Endothelial cell (in vitro differentiated cells): ENCODE results near the gene SCYL3. TPM values are rescaled to one million over a fixed set of nuclear protein-coding genes. Genes with fewer than 3 reads are reported as not detected.

ENCODE experiments used
- DNase-seq: peaks from one replicate; pipeline ENCODE4 v3.0.0; 2021; ENCODE audit warnings: low spot score
- H3K27ac Mint-ChIP-seq: one replicate; pipeline ENCODE4 v1.8.0; 2021; ENCODE audit warnings: mixed read lengths, inconsistent platforms; ENCODE audit not compliant: unreplicated experiment
- H3K27me3 Mint-ChIP-seq: one replicate; pipeline ENCODE4 v1.8.0; 2021; ENCODE audit warnings: mild to moderate bottlenecking, moderate library complexity, mixed read lengths, inconsistent platforms; ENCODE audit not compliant: unreplicated experiment
- H3K36me3 Mint-ChIP-seq: one replicate; pipeline ENCODE4 v1.8.0; 2021; ENCODE audit warnings: mild to moderate bottlenecking, low read depth, mixed read lengths, inconsistent platforms; ENCODE audit not compliant: unreplicated experiment
- H3K4me1 Mint-ChIP-seq: one replicate; pipeline ENCODE4 v1.8.0; 2021; ENCODE audit warnings: mild to moderate bottlenecking, mixed read lengths, inconsistent platforms; ENCODE audit not compliant: unreplicated experiment
- H3K4me3 Mint-ChIP-seq: one replicate; pipeline ENCODE4 v1.8.0; 2021; ENCODE audit warnings: mild to moderate bottlenecking, mixed read lengths, inconsistent platforms; ENCODE audit not compliant: unreplicated experiment
- H3K9me3 Mint-ChIP-seq: one replicate; pipeline ENCODE4 v1.8.0; 2021; ENCODE audit warnings: mixed read lengths, inconsistent platforms; ENCODE audit not compliant: unreplicated experiment
- total RNA-seq: library from RNA; stranded (reverse); fragmentation: NEBNext Ultra II Directional; extraction: Animal tissue kit (Norgen Biotek cat#: 25700); gene quantifications from one replicate; pipeline ENCODE4 v1.2.1, GENCODE V29; 2021; ENCODE audit not compliant: unreplicated experiment
- TF ChIP-seq, protein P1 (sequence below): fragments of 200-600 bp; sonication (generic); IDR thresholded peaks from one replicate; pipeline ENCODE4 v1.5.0; 2021; ENCODE audit warnings: antibody characterized with exemption; ENCODE audit not compliant: unreplicated experiment

SCYL3 gene
- total RNA-seq, 1 donor from 2014 or later = 19.2 TPM

DNA sequence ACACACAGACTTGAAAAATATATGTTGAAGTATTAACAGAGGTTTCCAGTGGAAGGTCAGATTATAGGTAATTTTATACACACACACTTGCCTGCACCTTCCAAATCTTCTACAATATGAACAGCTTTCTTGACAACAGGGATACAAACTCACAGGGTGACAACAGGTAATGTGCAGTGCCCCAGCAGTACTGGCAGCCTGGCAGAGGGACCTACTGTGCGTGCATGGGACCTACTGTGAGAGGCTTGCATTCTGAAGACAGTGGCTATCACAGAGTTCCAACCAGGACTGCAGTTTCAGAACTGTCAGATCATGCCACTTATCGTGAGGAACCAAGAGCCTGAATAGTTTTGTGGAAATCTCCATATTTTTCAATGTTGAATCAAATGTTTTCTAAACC lies 3.8 kb downstream of the SCYL3 start:
- Mint-ChIP-seq H3K4me1 (peaks cover 35% of the 10 kb centered on the region), H3K4me3 (no peak overlapping the region), H3K36me3 (peaks cover 11% of the 10 kb centered on the region), H3K27ac (no peak overlapping the region), H3K9me3 (no peaks in the 10 kb centered on the region), H3K27me3 (peaks cover 6% of the 10 kb centered on the region)
- TF ChIP-seq, protein P1, sequence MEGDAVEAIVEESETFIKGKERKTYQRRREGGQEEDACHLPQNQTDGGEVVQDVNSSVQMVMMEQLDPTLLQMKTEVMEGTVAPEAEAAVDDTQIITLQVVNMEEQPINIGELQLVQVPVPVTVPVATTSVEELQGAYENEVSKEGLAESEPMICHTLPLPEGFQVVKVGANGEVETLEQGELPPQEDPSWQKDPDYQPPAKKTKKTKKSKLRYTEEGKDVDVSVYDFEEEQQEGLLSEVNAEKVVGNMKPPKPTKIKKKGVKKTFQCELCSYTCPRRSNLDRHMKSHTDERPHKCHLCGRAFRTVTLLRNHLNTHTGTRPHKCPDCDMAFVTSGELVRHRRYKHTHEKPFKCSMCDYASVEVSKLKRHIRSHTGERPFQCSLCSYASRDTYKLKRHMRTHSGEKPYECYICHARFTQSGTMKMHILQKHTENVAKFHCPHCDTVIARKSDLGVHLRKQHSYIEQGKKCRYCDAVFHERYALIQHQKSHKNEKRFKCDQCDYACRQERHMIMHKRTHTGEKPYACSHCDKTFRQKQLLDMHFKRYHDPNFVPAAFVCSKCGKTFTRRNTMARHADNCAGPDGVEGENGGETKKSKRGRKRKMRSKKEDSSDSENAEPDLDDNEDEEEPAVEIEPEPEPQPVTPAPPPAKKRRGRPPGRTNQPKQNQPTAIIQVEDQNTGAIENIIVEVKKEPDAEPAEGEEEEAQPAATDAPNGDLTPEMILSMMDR = no peak
- DNase-seq = no peak

DNA sequence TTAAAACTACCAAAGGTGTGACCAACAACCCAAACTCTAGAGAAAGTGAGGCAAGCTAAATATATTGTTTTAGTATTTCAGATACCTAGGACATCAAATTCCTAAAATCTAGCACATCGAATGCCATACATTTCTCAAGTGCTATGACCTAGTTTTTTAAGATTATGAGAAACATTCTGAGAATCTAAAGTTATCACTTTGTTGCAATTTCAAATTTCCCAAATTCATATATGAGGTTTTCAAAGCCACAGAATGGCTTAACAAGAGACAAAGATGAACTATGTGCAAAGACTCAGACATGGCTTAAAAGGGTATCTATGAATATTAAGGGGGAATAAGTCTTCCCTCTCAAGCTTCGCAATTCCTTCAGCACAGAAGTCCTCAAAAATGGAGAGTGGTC lies 6.8 kb downstream of the SCYL3 start:
- peaks cover 19% of the 10 kb centered on the region for H3K36me3 Mint-ChIP-seq
- TF ChIP-seq, protein P1 = no peak
- H3K4me1 Mint-ChIP-seq = peaks cover 21% of the 10 kb centered on the region
- peaks cover 2% of the 10 kb centered on the region for H3K27me3 Mint-ChIP-seq
- no peak overlapping the region for H3K4me3 Mint-ChIP-seq
- H3K9me3 Mint-ChIP-seq = no peaks in the 10 kb centered on the region
- DNase-seq = no peak
- H3K27ac Mint-ChIP-seq = no peak overlapping the region

DNA sequence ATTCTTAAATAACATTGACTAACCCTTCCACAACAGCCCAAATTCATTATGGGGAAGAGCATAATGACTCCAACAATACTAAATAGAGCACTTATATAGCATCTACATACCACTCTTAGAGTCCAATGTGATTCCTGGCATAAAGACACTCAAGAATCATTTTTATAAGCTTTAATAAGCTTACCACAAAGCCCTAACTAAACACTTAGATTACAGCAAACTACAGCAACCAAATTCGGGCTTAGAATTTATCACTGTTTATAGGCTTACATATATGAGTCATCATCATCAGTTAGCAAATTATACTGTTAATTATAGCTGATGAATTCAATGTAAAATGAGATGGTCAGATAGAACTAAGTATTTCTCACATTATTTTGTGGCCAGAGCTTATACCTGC lies 7.3 kb downstream of the SCYL3 start:
- Mint-ChIP-seq H3K4me3 (no peak overlapping the region), H3K27me3 (peaks cover 2% of the 10 kb centered on the region), H3K27ac (no peak overlapping the region), H3K36me3 (peaks cover 22% of the 10 kb centered on the region), H3K4me1 (peaks cover 19% of the 10 kb centered on the region), H3K9me3 (no peaks in the 10 kb centered on the region)
- TF ChIP-seq, protein P1 = no peak
- DNase-seq = no peak

DNA sequence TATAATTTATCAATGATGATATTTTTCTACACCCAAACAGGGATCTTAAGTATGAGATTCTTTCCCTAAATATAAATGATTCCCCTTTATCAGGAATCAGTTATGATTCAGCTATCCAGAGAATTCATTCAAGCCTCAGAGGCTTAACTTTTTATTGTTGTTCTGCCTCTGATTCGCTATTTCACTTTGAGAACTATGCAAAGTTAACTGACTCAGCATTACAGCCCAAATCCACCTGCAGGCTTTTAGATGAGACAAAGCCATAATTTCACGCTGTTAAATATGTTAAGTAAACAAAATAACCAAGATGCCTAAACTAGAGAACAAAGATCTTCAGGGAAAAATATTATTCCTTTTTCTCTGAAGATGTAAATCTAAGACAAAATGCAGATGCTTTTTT lies 8.5 kb downstream of the SCYL3 start:
- no peak for DNase-seq
- peaks cover 8% of the 10 kb centered on the region for H3K4me1 Mint-ChIP-seq

DNA sequence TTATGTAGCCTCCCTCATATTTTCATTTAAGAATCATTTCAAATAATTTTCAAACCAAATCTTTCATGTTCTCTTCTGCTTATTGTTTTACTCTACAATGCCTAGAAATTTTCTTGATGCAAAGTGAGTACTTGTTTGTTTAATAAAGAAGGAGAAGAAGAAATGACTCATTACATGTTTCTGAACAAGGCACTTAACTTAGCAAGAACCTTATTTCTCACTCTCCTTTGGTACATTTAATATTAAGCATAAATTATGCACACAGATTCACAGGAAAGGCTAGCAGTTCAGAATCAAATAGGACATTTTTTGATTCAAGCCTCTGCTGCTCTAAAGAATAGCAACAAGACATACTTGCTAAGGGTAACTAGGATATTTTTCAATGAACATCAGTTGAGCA lies 9.1 kb downstream of the SCYL3 start:
- no peaks in the 10 kb centered on the region for H3K9me3 Mint-ChIP-seq

More for the DNA sequence above, 8.5 kb downstream of the SCYL3 start:
- Mint-ChIP-seq H3K9me3 (no peaks in the 10 kb centered on the region), H3K36me3 (peaks cover 24% of the 10 kb centered on the region), H3K27ac (no peak overlapping the region), H3K4me3 (no peak overlapping the region), H3K27me3 (peaks cover 2% of the 10 kb centered on the region)
- TF ChIP-seq, protein P1 = no peak

More for the DNA sequence above, 9.1 kb downstream of the SCYL3 start:
- H3K4me3 Mint-ChIP-seq = no peak overlapping the region
- peaks cover 10% of the 10 kb centered on the region for H3K4me1 Mint-ChIP-seq
- peaks cover 2% of the 10 kb centered on the region for H3K27me3 Mint-ChIP-seq
- TF ChIP-seq, protein P1 = no peak
- no peak for DNase-seq
- H3K27ac Mint-ChIP-seq = no peak overlapping the region
- H3K36me3 Mint-ChIP-seq = peaks cover 24% of the 10 kb centered on the region
